Measurements from ENCODE around the gene FBLN5.
"Not testable (repeated sequence)": the region's sequence is repeated elsewhere in the genome, so short reads cannot be mapped to it uniquely, and the experiment has no call there.

FBLN5 gene

GRCh38 chr14:91884664-91885063 lies 62.8 kb downstream of the FBLN5 start:
- DNase-seq (ENCODE audit: low spot score), result no peak

- DNase-seq (ENCODE audit: low spot score), result no peak
Observed at GRCh38 chr14:91883753-91884152, 63.7 kb downstream of the FBLN5 start.

- DNase-seq (ENCODE audit: low spot score), result no peak
Observed at GRCh38 chr14:91882776-91883175, 64.7 kb downstream of the FBLN5 start.

DNA sequence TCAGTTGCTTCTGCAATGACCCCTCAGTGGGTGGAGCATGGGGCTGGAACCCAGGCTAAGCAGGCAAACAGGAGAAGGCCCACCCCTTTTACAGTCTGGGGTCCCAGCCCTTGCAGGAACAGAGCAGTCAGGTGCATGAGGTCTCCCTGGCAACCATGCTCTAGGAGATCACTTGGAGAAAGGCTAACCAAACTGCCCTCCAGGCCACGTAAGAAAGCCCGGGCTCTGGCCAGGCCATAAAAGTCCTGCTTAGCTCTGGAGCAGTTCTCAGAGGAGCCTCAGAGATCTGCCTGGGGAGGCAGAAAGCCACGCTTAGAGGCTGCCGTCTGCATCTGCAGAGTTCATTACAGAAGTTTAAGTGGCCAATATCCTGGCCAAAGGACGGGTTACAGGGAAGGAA lies 65.1 kb downstream of the FBLN5 start:
- DNase-seq (ENCODE audit: low spot score), result no peak

GRCh38 chr14:91879196-91879595 lies 68.3 kb downstream of the FBLN5 start:
- no peak for DNase-seq (ENCODE audit: low spot score)

DNA sequence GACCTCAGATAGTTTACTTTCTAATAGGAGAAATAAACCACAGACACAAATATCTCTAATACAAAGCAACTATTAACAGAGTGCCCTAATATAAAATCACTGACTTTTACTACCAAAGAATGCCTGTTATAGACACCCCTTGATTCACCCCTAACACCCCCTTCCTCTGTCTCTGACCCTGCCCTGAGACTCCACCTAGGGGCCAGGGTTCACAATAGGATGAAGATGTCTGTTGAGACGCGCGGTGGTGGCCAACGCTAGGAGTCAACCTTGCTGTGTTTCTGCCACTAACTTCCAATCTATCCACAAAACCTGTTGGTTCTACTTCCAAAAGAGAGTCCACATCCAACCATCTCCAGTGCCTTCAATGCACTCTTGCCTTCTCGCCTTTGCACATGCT lies 69.2 kb downstream of the FBLN5 start:
- no peak for DNase-seq (ENCODE audit: low spot score)

GRCh38 chr14:91877376-91877915 lies 70.0 kb downstream of the FBLN5 start:
- no peak for DNase-seq (ENCODE audit: low spot score)

GRCh38 chr14:91876492-91876891 lies 71.0 kb downstream of the FBLN5 start:
- no peak for DNase-seq (ENCODE audit: low spot score)

- DNase-seq (ENCODE audit: low spot score), result no peak
Observed at GRCh38 chr14:91875525-91876286, 71.8 kb downstream of the FBLN5 start.

DNA sequence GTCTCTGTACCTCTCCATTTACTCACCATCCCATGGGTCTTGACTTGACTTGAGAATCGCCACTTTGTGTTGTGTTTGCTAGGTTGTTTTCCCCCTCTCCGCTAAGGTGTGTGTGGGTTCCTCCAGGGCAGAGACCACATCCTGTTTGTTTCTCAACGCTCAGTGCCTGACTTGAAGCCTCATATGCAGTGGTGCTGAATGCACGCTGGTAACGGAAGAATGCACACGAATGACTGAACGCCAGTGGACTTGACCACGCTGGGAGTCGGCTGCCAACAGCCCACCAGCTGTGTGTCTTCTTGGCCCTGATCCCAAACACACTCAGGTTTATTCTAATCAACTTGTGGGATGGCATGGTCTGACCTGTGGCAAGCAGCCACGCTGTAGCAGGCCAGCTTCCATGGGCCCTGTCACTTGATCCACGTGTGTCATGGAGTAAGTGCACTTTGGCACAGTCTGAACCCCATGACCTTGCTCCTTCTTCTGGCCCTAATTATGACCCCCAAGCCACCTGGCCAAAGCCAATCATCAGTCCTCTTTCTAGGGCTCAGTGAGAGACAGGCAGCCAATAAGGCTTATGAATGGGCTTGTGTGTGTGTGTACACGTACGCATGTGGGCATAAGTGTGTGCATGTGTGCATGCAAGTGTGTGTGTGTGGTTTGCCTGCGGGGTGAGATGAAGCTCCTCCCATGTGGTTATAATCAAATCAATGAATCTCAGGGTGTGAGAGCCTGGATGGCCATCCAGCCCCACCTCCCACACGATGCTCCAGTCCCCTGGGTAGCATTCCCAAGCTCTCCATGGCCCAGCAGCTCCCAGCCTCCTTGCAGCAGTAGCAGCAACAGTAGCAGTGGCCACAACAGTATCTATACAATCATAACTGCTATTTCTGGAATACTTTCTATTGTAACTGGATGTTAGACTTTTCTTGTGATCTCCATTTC lies 73.8 kb downstream of the FBLN5 start:
- no peak for DNase-seq (ENCODE audit: low spot score)

DNA sequence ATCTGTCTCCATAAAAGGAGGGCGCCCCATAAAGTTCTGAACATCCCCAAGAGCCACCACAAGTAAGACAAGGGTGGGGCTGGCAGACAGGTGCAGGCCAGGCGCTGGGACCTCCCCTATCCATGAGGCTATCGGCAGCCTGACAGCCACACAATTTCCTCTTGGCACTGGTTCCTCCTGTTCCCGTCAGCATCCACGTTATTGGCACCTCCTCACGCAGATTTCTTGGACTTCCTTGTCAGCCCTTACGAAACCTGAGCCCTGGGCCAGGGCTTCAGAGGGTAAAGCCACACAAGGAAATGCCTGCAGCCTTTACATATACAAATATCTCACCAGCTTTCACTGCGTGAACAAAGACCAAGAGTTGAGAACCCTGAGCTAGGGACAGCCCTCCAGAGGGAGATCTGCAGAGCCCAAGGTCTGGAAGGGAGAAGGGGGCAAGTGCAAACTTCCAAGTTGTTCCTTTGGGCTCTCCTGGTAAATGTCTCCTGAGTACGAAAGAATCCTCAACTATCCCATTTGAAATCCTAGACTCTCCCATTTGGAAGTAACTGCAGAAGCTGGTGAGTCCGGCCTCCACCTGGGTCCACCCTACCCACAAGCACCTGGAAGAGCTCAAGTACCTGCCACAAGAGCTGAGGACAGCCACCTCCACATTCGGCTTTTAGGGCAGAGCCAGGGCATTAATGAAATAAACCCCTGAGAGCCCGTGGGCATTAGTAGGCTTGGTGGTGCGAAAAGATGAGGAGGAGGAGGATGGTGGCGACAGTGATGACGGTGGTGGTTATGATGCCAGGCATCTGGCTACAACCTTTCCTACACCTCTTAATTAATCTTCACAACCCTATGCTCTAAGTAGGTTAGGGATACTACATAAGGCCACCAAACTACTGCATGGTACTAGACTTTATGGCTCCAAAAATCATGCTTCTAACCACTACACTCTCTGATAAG lies 74.7 kb downstream of the FBLN5 start:
- DNase-seq (ENCODE audit: low spot score), result no peak

- no peak for DNase-seq (ENCODE audit: low spot score)
Observed at GRCh38 chr14:91872011-91872501, 75.4 kb downstream of the FBLN5 start.

GRCh38 chr14:91871401-91871800 lies 76.1 kb downstream of the FBLN5 start:
- DNase-seq (ENCODE audit: low spot score), result not testable (repeated sequence)

DNA sequence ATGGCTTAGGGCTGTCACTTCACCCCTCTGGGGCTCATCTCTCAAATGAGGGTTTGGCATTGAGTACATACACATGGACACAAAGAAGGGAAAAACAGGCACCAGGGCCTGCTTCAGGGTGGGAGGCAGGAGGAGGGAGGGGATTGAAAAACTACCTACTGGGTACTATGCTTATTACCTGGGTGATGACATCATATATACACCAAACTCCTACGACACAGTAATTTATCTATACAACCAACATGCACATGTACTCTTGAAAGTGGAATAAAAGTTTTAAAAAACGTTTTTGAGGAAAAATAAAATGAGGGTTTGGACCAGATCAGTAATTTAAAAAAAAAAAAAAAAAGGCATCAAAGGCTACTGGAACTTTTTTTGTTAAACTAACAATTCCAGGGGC lies 76.6 kb downstream of the FBLN5 start:
- DNase-seq (ENCODE audit: low spot score), result no peak

DNA sequence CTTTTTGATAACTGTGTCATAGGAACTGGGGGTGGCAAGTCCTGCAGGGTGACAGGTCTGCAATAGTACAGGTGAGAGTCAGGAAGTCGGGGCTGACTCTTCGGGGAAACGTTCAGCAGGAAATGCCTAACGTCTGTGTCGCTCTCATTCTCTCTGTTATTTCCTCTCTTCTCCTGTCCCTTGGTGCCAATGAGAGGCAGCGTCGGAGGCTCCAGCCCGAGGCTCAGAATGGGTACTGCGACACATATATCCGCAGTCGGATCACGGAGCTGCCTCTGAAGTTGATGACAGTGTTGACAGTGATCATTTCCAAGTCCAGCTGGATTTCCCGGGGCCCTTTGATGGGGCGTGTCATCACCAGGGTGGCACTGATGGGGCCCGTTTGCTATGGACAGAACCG lies 77.5 kb downstream of the FBLN5 start:
- DNase-seq (ENCODE audit: low spot score), result no peak

- DNase-seq (ENCODE audit: low spot score), result no peak
Observed at GRCh38 chr14:91869556-91869955, 77.9 kb downstream of the FBLN5 start.

GRCh38 chr14:91867316-91867988 lies 80.0 kb downstream of the FBLN5 start, which contains the start of gene TC2N:
TSS of gene TC2N (minus strand) at chr14:91867536. CDS start at chr14:91813769, 53,767 bp downstream.
- no peak for DNase-seq (ENCODE audit: low spot score)

GRCh38 chr14:91866511-91867295 lies 80.8 kb downstream of the FBLN5 start:
- no peak for DNase-seq (ENCODE audit: low spot score)

DNA sequence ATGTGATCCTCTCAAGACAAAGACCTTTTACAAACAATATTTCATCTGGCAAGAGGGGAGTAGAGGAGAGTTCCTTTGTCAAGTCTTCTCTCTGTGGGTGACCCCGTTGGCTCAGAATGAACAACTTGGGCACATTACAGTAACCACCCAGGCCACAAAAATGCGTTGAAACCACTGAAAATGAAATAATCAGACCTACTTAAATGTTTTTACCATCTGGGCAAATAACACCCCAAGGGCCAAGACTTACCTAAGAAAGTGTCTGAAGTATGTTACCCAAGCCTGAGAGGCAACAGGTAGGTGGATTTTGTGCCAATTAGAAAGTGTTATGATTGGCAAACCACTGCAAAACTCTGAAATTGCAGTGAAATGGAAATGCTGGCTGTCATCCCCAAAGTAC lies 81.4 kb downstream of the FBLN5 start:
- DNase-seq (ENCODE audit: low spot score), result no peak

DNA sequence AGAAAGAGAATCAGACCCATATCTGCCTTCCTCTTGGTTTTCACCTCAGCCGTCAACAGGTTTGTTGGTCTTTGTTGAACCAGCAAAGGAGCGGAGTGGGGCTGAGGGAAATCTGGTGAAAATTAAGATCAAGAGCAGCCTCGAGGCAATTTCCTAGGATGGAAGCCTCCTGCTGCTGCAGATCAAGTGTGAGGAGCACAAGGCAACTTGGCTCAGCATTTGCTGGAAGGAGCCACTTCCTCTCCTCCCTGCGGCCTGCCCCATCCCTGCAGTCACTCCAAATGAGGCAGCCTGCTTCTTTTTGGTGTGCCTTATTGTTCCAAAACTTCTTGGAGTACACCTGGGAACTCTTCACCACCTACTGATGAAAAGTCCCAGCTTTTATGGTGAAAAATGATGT lies 85.1 kb downstream of the FBLN5 start:
- no peak for DNase-seq (ENCODE audit: low spot score)
